ENCODE results near the gene IQGAP3. TPM values are rescaled to one million over a fixed set of nuclear protein-coding genes. Genes with fewer than 3 reads are reported as not detected.
A peak's percentile ranks its signal among the peaks of the same experiment; 100 is the strongest.

The IQGAP3 gene
- total RNA-seq, 6 donors from 2014 or later: under 0.01 to 16.0 (median 2.2) TPM

- ATAC-seq (ENCODE audit: low FRiP score in 2 of 2) (no peak), DNase-seq (no peak)
- Histone ChIP-seq H3K4me3 (no peak overlapping the region), H3K4me1 (peaks cover 0 to 5% (median 4%) of the 10 kb centered on the region in 4 donors), H3K9me3 (no peaks in the 10 kb centered on the region), H3K36me3 (no peaks in the 10 kb centered on the region), H3K27me3 (no peaks in the 10 kb centered on the region), H3K27ac (no peak overlapping the region)
- TF ChIP-seq POLR2A (IDR thresholded peaks at IDR 0.05): no peak
- WGBS, 2 donors: 83 to 87% methylated on average over 4 of the region's 4 CpGs
Observed at GRCh38 chr1:156516821-156517220, 55.5 kb downstream of the IQGAP3 start.

DNA sequence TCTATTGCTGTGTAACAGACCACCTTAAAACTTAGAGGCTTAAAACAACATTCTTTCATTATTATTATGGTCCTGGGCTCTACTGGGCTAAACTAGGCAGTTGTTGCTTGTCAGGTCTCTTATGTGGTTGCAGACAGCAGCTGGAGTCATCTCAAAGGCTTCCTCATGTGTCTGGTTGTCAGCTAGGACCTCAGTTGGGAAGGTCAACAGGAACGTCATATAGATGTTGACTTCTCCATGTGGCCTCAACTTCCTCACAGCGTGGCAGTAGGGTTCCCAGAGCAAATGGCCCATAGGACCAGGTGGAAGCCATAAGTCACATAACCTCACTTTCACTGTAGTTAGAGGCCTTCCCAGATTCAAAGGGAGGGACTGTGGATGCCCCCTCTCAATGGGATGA lies 56.4 kb downstream of the IQGAP3 start:
- H3K27ac ChIP-seq: no peak overlapping the region
- ATAC-seq (ENCODE audit: low FRiP score in 2 of 2) (no peak), DNase-seq (no peak)
- H3K9me3 ChIP-seq: no peaks in the 10 kb centered on the region
- peaks cover 5 to 12% (median 11%) of the 10 kb centered on the region in 4 donors for H3K4me1 ChIP-seq
- 33 to 44% methylated on average over 2 of the region's 2 CpGs for WGBS, 2 donors
- no peak overlapping the region for H3K4me3 ChIP-seq
- H3K27me3 ChIP-seq: no peaks in the 10 kb centered on the region
- TF ChIP-seq POLR2A (IDR thresholded peaks at IDR 0.05): no peak
- TF ChIP-seq, protein P1, sequence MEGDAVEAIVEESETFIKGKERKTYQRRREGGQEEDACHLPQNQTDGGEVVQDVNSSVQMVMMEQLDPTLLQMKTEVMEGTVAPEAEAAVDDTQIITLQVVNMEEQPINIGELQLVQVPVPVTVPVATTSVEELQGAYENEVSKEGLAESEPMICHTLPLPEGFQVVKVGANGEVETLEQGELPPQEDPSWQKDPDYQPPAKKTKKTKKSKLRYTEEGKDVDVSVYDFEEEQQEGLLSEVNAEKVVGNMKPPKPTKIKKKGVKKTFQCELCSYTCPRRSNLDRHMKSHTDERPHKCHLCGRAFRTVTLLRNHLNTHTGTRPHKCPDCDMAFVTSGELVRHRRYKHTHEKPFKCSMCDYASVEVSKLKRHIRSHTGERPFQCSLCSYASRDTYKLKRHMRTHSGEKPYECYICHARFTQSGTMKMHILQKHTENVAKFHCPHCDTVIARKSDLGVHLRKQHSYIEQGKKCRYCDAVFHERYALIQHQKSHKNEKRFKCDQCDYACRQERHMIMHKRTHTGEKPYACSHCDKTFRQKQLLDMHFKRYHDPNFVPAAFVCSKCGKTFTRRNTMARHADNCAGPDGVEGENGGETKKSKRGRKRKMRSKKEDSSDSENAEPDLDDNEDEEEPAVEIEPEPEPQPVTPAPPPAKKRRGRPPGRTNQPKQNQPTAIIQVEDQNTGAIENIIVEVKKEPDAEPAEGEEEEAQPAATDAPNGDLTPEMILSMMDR (IDR thresholded peaks at IDR 0.05): no peak
- no peak for TF ChIP-seq EP300 (IDR thresholded peaks at IDR 0.05)
- TF ChIP-seq POLR2AphosphoS5 (IDR thresholded peaks at IDR 0.05): no peak
- no peaks in the 10 kb centered on the region for H3K36me3 ChIP-seq

GRCh38 chr1:156513185-156513584 lies 59.2 kb downstream of the IQGAP3 start:
- H3K27ac ChIP-seq: peak overlapping the region in 1 of 4 donors; percentile 18
- TF ChIP-seq POLR2A (IDR thresholded peaks at IDR 0.05): no peak
- TF ChIP-seq EP300 (IDR thresholded peaks at IDR 0.05): no peak
- TF ChIP-seq, protein P1 (IDR thresholded peaks at IDR 0.05): no peak
- H3K4me3 ChIP-seq: no peak overlapping the region
- peaks cover 31 to 40% (median 38%) of the 10 kb centered on the region in 4 donors for H3K4me1 ChIP-seq
- no peaks in the 10 kb centered on the region for H3K36me3 ChIP-seq
- DNase-seq (no peak), ATAC-seq (ENCODE audit: low FRiP score in 2 of 2) (no peak)
- no peaks in the 10 kb centered on the region for H3K9me3 ChIP-seq
- WGBS, 2 donors: 82 to 83% methylated on average over 9 of the region's 9 CpGs
- no peaks in the 10 kb centered on the region for H3K27me3 ChIP-seq

GRCh38 chr1:156511644-156512043 lies 60.7 kb downstream of the IQGAP3 start:
- no peaks in the 10 kb centered on the region for H3K36me3 ChIP-seq
- ATAC-seq (ENCODE audit: low FRiP score in 2 of 2) (no peak), DNase-seq (no peak)
- no peak overlapping the region for H3K4me3 ChIP-seq
- no peaks in the 10 kb centered on the region for H3K9me3 ChIP-seq
- whole genome bisulfite sequencing, 2 donors: 58 to 68% methylated on average over 7 of the region's 7 CpGs
- peak overlapping the region in 3 of 4 donors; percentile 80 to 84 (median 81) for H3K27ac ChIP-seq
- peaks cover 36 to 49% (median 43%) of the 10 kb centered on the region in 4 donors for H3K4me1 ChIP-seq
- TF ChIP-seq EP300 (IDR thresholded peaks at IDR 0.05) (no peak), POLR2A (IDR thresholded peaks at IDR 0.05) (no peak), POLR2AphosphoS5 (IDR thresholded peaks at IDR 0.05) (peak; percentile 4 to 22)
- TF ChIP-seq, protein P1 (IDR thresholded peaks at IDR 0.05): no peak
- H3K27me3 ChIP-seq: no peaks in the 10 kb centered on the region

GRCh38 chr1:156510709-156511108 lies 61.7 kb downstream of the IQGAP3 start:
- Histone ChIP-seq H3K27me3 (no peaks in the 10 kb centered on the region), H3K9me3 (no peaks in the 10 kb centered on the region), H3K4me3 (no peak overlapping the region), H3K4me1 (peaks cover 41 to 57% (median 46%) of the 10 kb centered on the region in 4 donors), H3K27ac (peak overlapping the region; percentile 80 to 89 (median 82)), H3K36me3 (no peaks in the 10 kb centered on the region)
- DNase-seq (peak in 1 of 2 donors; percentile 92), ATAC-seq (ENCODE audit: low FRiP score in 2 of 2) (peak; percentile 42 to 90)
- TF ChIP-seq EP300 (IDR thresholded peaks at IDR 0.05) (peak in 3 of 4 donors; percentile 22 to 87 (median 85)), POLR2A (IDR thresholded peaks at IDR 0.05) (peak in 1 of 4 donors; percentile 40), POLR2AphosphoS5 (IDR thresholded peaks at IDR 0.05) (peak; percentile 80 to 91)
- TF ChIP-seq, protein P1 (IDR thresholded peaks at IDR 0.05): no peak
- 36 to 49% methylated on average over 11 to 13 of the region's 13 CpGs for WGBS, 2 donors
